Hepatocyte (in vitro differentiated cells): ENCODE results near the gene ORM1. TPM values are rescaled to one million over a fixed set of nuclear protein-coding genes. Genes with fewer than 3 reads are reported as not detected.

Source experiments
- DNase-seq: peaks from one replicate; pipeline ENCODE4 v3.0.0-alpha.2; 2016; ENCODE audit warnings: low spot score
- H2AFZ ChIP-seq: fragments of 200-600 bp; sonication (generic); 2 replicates; pipeline ENCODE4 v1.6.0; 2016; ENCODE audit warnings: antibody characterized with exemption, mild to moderate bottlenecking
- H3K27ac ChIP-seq: fragments of 200-600 bp; sonication (generic); 2 replicates; pipeline ENCODE4 v1.5.1; 2016; ENCODE audit warnings: mild to moderate bottlenecking
- H3K27me3 ChIP-seq: fragments of 200-600 bp; sonication (generic); 2 replicates; pipeline ENCODE4 v1.6.1; 2016
- H3K36me3 ChIP-seq: fragments of 200-600 bp; sonication (generic); replicated peaks from 2 replicates; pipeline ENCODE4 v1.5.1; 2016; ENCODE audit warnings: low read depth; ENCODE audit not compliant: insufficient read depth
- H3K4me1 ChIP-seq: fragments of 200-600 bp; sonication (generic); 2 replicates; pipeline ENCODE4 v1.5.1; 2016; ENCODE audit warnings: mild to moderate bottlenecking, moderate library complexity; ENCODE audit not compliant: insufficient read depth
- H3K4me2 ChIP-seq: fragments of 200-600 bp; sonication (generic); 2 replicates; pipeline ENCODE4 v1.6.0; 2016
- H3K4me3 ChIP-seq: fragments of 200-600 bp; sonication (generic); 2 replicates; pipeline ENCODE4 v1.5.1; 2016; ENCODE audit warnings: mild to moderate bottlenecking
- H3K79me2 ChIP-seq: fragments of 200-600 bp; sonication (generic); 2 replicates; pipeline ENCODE4 v1.6.0; 2017; ENCODE audit warnings: mild to moderate bottlenecking
- H3K9me2 ChIP-seq: fragments of 200-600 bp; sonication (generic); replicated peaks from 2 replicates; pipeline ENCODE4 v1.6.0; 2017; ENCODE audit warnings: mild to moderate bottlenecking; ENCODE audit not compliant: insufficient read depth
- H3K9me3 ChIP-seq: fragments of 200-600 bp; sonication (generic); 2 replicates; pipeline ENCODE4 v1.5.1; 2016; ENCODE audit warnings: low read depth, mild to moderate bottlenecking
- H4K20me1 ChIP-seq: fragments of 200-600 bp; sonication (generic); 2 replicates; pipeline ENCODE4 v1.6.0; 2016; ENCODE audit warnings: mild to moderate bottlenecking; ENCODE audit not compliant: insufficient read depth, poor library complexity, severe bottlenecking
- EZH2 ChIP-seq: fragments of 200-600 bp; sonication (generic); IDR thresholded peaks from 2 replicates; pipeline ENCODE4 v1.6.1; 2016; ENCODE audit warnings: antibody characterized with exemption, mild to moderate bottlenecking, borderline replicate concordance
- EZH2phosphoT487 ChIP-seq: fragments of 200-600 bp; sonication (generic); IDR thresholded peaks from one replicate; pipeline ENCODE4 v1.6.1; 2018; ENCODE audit warnings: antibody characterized with exemption, mild to moderate bottlenecking, low read depth, moderate library complexity; ENCODE audit not compliant: unreplicated experiment, severe bottlenecking
- WGBS: methylation state at CpG from one replicate; pipeline ENCODE4 v1.1.6; 2016; ENCODE audit warnings: low lambda C conversion rate; ENCODE audit errors: missing lambda C conversion rate; 5-methylcytosine and 5-hydroxymethylcytosine counted together
- polyA plus RNA-seq: library from polyadenylated mRNA; unstranded; fragments of >200 nt; fragmentation: Nextera tagmentation; extraction: Ambion mirVana; gene quantifications from 2 replicates; pipeline ENCODE4 v1.2.1, GENCODE V29; 2016
- total RNA-seq: library from RNA; depleted of rRNA; stranded (reverse); fragments of >200 nt; gene quantifications from 2 replicates; pipeline ENCODE4 v1.2.3, GENCODE V29; 2014
- TF ChIP-seq, protein P1 (sequence below): fragments of 200-600 bp; sonication (generic); IDR thresholded peaks from 2 replicates; pipeline ENCODE4 v1.5.1; 2016; ENCODE audit warnings: antibody characterized with exemption, mild to moderate bottlenecking; ENCODE audit not compliant: poor library complexity

Gene ORM1
- total and polyA plus RNA-seq, 2 experiments from 2014 or later: 472 to 976 TPM

DNA sequence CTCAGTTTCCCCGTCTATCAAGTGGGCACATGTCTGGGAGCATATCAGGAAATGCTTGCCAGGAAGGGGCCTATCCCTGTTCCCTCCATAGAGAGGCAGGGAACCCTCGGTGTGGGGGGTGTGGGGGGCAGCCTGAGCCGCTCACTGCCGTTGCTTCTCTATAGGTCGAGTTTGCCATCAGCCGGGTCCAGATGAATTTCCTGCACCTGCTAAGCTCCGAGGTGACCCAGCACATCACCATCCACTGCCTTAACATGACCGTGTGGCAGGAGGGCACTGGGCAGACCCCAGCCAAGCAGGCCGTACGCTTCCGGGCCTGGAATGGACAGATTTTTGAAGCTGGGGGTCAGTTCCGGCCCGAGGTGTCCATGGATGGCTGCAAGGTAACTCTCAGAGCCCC, 13.8 kb upstream of the ORM1 start:
- DNase-seq: no peak
- H4K20me1 ChIP-seq: no peaks in the 10 kb centered on the region
- H3K4me3 ChIP-seq: no peak overlapping the region
- TF ChIP-seq EZH2phosphoT487 (no peak), EZH2 (no peak)
- TF ChIP-seq, protein P1, sequence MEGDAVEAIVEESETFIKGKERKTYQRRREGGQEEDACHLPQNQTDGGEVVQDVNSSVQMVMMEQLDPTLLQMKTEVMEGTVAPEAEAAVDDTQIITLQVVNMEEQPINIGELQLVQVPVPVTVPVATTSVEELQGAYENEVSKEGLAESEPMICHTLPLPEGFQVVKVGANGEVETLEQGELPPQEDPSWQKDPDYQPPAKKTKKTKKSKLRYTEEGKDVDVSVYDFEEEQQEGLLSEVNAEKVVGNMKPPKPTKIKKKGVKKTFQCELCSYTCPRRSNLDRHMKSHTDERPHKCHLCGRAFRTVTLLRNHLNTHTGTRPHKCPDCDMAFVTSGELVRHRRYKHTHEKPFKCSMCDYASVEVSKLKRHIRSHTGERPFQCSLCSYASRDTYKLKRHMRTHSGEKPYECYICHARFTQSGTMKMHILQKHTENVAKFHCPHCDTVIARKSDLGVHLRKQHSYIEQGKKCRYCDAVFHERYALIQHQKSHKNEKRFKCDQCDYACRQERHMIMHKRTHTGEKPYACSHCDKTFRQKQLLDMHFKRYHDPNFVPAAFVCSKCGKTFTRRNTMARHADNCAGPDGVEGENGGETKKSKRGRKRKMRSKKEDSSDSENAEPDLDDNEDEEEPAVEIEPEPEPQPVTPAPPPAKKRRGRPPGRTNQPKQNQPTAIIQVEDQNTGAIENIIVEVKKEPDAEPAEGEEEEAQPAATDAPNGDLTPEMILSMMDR: no peak
- no peak overlapping the region for H3K27ac ChIP-seq
- H3K79me2 ChIP-seq: no peaks in the 10 kb centered on the region
- H3K4me1 ChIP-seq: no peaks in the 10 kb centered on the region
- H3K9me2 ChIP-seq: no peaks in the 10 kb centered on the region
- no peaks in the 10 kb centered on the region for H3K36me3 ChIP-seq
- no peaks in the 10 kb centered on the region for H3K9me3 ChIP-seq
- 96% methylated on average over 13 of the region's 13 CpGs for WGBS
- no peak overlapping the region for H2AFZ ChIP-seq
- no peaks in the 10 kb centered on the region for H3K27me3 ChIP-seq
- H3K4me2 ChIP-seq: no peak overlapping the region

DNA sequence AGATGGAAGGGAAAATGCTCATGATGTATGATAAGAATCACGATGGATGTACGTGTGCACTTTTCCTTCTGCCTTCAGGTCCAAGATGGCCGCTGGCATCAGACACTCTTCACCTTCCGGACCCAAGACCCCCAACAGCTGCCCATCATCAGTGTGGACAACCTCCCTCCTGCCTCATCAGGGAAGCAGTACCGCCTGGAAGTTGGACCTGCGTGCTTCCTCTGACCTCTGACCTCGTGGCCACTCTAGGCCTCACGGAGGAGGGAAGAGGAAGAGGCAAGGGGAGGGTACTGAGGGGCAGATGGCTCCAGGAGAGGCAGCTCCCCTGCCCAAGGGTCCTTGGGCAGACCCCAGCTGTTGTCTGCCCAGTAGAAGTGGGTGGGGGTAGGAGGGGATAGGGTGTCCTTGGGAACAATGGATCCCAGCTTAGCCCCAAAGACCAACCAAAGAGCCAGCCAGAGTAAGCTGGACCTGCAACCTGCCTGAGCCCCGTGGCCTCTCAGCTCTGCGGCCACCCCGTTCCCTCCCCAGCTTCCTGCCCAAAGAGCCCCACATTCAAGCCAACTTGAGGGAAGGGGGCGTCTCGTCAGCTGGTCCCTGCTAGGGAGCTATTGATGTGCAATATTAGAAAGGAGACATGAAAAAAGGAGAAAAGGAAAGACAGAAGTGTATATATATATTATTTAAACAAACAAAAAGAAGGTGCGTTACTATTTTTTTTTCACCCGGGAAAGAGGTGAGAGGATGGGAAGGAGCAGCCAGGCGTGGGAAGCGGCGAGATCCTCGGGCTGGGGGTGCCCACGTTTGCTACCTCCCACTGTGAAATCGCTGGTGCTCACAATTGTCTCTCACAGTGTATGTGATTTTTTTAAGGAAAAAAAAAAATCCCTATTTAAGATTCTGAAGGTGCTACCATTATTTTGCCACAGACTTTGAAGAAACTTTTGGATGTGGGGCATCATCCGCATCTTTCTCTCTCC, 12.1 kb upstream of the ORM1 start:
- no peak for DNase-seq
- Histone ChIP-seq H2AFZ (no peak overlapping the region), H3K9me3 (no peaks in the 10 kb centered on the region), H3K27ac (no peak overlapping the region), H3K4me1 (no peaks in the 10 kb centered on the region), H3K36me3 (no peaks in the 10 kb centered on the region), H4K20me1 (no peaks in the 10 kb centered on the region), H3K9me2 (no peaks in the 10 kb centered on the region), H3K27me3 (no peaks in the 10 kb centered on the region), H3K4me2 (no peak overlapping the region), H3K79me2 (no peaks in the 10 kb centered on the region), H3K4me3 (no peak overlapping the region)
- no peak for TF ChIP-seq EZH2
- 92% methylated on average over 22 of the region's 22 CpGs for WGBS

DNA sequence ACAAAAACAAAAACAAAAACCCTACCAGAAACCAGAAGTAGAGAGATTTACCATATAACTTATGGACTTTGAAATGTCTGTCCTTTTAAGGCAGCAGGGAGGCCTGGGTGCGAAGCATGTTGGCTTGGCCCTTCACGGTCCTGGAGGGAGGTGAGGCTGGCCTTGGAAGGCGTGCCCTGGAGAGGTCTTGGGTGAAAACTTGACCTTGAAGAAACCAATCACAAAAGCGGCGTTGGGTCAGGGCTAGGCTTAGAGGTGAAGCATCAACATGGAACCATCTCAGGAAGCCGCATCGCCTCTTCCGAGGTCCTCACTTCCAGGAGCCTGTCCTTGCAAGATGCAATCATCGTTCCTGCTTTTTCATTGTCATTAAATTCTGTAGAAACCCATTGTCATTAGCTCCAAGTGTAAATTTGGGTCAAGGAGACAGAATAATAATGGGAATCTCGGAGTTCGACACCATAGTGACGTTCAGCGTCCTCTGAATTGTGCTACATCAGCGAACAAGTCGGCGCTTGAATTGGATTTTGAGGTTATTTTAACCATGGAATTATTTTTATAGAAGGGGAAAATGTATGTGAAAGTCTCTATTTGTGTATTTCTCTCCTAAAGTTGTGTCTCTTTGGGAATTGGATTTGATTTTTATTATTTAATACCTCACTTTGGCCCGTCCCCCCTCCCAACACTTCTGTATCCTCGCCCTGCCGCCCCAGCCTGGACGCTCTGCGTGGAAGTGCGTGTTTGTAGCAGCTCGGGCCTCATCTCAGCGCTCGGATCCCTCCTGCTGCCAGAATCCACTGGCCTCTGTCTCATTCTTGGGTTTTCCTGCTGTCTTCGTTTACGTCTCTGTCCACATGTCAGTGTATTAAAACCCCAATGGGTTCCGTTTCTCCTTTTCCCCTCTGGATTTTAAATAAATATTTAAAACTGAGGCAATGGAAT, 11.1 kb upstream of the ORM1 start:
- Histone ChIP-seq H3K4me1 (no peaks in the 10 kb centered on the region), H3K9me3 (no peaks in the 10 kb centered on the region), H4K20me1 (no peaks in the 10 kb centered on the region), H2AFZ (no peak overlapping the region), H3K27ac (no peak overlapping the region), H3K9me2 (no peaks in the 10 kb centered on the region), H3K79me2 (no peaks in the 10 kb centered on the region), H3K27me3 (no peaks in the 10 kb centered on the region), H3K4me3 (no peak overlapping the region), H3K36me3 (no peaks in the 10 kb centered on the region), H3K4me2 (no peak overlapping the region)
- TF ChIP-seq EZH2: no peak
- TF ChIP-seq EZH2phosphoT487: no peak
- TF ChIP-seq, protein P1: no peak
- no peak for DNase-seq
- WGBS: 96% methylated on average over 28 of the region's 28 CpGs
